ENCODE results near the gene GPR108.

Gene GPR108

GRCh38 chr19:6724631-6725492 is 12.5 kb downstream of the GPR108 start:
- H3K36me3 Mint-ChIP-seq (ENCODE audit: low read depth), result no peaks in the 10 kb centered on the region
- peaks cover 14% of the 10 kb centered on the region for H3K27me3 Mint-ChIP-seq (ENCODE audit: low read depth, poor library complexity)
- no peak for DNase-seq
- H3K9me3 Mint-ChIP-seq, result peaks cover 5% of the 10 kb centered on the region
- TF ChIP-seq, protein P1, sequence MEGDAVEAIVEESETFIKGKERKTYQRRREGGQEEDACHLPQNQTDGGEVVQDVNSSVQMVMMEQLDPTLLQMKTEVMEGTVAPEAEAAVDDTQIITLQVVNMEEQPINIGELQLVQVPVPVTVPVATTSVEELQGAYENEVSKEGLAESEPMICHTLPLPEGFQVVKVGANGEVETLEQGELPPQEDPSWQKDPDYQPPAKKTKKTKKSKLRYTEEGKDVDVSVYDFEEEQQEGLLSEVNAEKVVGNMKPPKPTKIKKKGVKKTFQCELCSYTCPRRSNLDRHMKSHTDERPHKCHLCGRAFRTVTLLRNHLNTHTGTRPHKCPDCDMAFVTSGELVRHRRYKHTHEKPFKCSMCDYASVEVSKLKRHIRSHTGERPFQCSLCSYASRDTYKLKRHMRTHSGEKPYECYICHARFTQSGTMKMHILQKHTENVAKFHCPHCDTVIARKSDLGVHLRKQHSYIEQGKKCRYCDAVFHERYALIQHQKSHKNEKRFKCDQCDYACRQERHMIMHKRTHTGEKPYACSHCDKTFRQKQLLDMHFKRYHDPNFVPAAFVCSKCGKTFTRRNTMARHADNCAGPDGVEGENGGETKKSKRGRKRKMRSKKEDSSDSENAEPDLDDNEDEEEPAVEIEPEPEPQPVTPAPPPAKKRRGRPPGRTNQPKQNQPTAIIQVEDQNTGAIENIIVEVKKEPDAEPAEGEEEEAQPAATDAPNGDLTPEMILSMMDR (IDR thresholded peaks at IDR 0.05), result no peak
- no peak overlapping the region for H3K4me3 Mint-ChIP-seq
- H3K27ac Mint-ChIP-seq, result no peak overlapping the region
- H3K4me1 Mint-ChIP-seq, result peaks cover 42% of the 10 kb centered on the region

GRCh38 chr19:6723738-6724137 is 13.6 kb downstream of the GPR108 start:
- Mint-ChIP-seq H3K9me3 (peaks cover 5% of the 10 kb centered on the region), H3K4me3 (no peak overlapping the region), H3K36me3 (ENCODE audit: low read depth) (no peaks in the 10 kb centered on the region), H3K4me1 (peaks cover 38% of the 10 kb centered on the region), H3K27ac (no peak overlapping the region), H3K27me3 (ENCODE audit: low read depth, poor library complexity) (peaks cover 19% of the 10 kb centered on the region)
- TF ChIP-seq, protein P1 (IDR thresholded peaks at IDR 0.05), result no peak
- no peak for DNase-seq

DNA sequence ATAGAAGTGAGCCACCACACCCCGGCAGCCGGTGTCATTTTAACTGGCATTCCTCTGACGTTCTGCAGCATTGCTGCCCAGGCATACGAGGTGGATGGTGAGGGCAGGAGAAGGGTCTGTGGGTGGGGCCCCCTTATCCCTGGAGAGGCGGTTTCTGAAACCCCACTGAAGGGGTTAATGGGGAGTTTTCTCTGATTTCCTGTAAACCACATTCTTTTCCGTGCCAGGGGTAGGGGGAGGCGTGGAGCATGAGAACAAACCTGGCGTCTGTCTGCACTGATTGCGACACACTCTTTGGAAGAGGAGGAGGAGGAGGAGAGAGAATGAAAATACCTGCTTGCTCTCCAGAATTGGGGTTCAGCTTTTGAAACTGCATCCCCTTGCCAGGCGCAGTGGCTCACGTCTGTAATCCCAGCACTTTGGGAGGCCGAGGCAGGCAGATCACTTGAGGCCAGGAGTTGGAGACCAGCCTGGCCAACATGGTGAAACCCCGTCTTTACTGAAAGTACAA is 14.2 kb downstream of the GPR108 start:
- Mint-ChIP-seq H3K27me3 (ENCODE audit: low read depth, poor library complexity) (peaks cover 24% of the 10 kb centered on the region), H3K27ac (peak overlapping the region; percentile 77), H3K9me3 (peaks cover 2% of the 10 kb centered on the region), H3K36me3 (ENCODE audit: low read depth) (no peaks in the 10 kb centered on the region), H3K4me3 (no peak overlapping the region), H3K4me1 (peaks cover 33% of the 10 kb centered on the region)
- TF ChIP-seq, protein P1 (IDR thresholded peaks at IDR 0.05), result no peak
- DNase-seq, result no peak

GRCh38 chr19:6721773-6722172 is 15.6 kb downstream of the GPR108 start:
- peaks cover 33% of the 10 kb centered on the region for H3K27me3 Mint-ChIP-seq (ENCODE audit: low read depth, poor library complexity)

DNA sequence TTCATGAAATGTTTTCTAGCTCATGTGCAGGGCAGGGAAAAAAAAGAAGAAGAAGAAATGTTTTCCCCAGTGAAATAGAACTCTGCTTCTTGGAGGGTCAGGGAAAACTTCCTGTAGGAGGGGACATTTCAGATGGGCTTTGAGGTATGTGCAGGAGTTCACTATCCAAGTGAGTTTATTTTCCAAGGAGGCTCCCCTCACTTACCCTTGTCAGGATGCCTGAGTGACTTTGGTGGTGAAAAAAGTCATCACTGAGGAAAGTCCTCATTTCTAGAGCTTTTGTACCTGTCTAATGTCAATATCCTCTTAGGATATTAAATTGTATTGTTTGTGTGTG is 16.3 kb downstream of the GPR108 start:
- TF ChIP-seq, protein P1 (IDR thresholded peaks at IDR 0.05), result no peak
- H3K27ac Mint-ChIP-seq, result no peak overlapping the region
- H3K36me3 Mint-ChIP-seq (ENCODE audit: low read depth), result no peaks in the 10 kb centered on the region
- no peak for DNase-seq
- H3K27me3 Mint-ChIP-seq (ENCODE audit: low read depth, poor library complexity), result peaks cover 37% of the 10 kb centered on the region
- no peak overlapping the region for H3K4me3 Mint-ChIP-seq
- peaks cover 39% of the 10 kb centered on the region for H3K4me1 Mint-ChIP-seq
- no peaks in the 10 kb centered on the region for H3K9me3 Mint-ChIP-seq

More at GRCh38 chr19:6721773-6722172, 15.6 kb downstream of the GPR108 start:
- Mint-ChIP-seq H3K9me3 (no peaks in the 10 kb centered on the region), H3K4me1 (peaks cover 39% of the 10 kb centered on the region), H3K27ac (no peak overlapping the region), H3K36me3 (ENCODE audit: low read depth) (no peaks in the 10 kb centered on the region), H3K4me3 (no peak overlapping the region)
- TF ChIP-seq, protein P1 (IDR thresholded peaks at IDR 0.05), result no peak
- DNase-seq, result no peak

Data from nephron progenitor cell (in vitro differentiated cells).